CD4-positive, alpha-beta T cell treated with Interleukin-15 for 4 hours (primary cell): ENCODE results near the gene NLGN1.

ENCODE experiments used
- DNase-seq: peaks from one replicate; pipeline ENCODE4 v3.0.0-alpha.2; 2020; ENCODE audit warnings: low spot score

Gene NLGN1

GRCh38 chr3:173762501-173762900, 365.0 kb downstream of the NLGN1 start:
- DNase-seq: no peak

DNA sequence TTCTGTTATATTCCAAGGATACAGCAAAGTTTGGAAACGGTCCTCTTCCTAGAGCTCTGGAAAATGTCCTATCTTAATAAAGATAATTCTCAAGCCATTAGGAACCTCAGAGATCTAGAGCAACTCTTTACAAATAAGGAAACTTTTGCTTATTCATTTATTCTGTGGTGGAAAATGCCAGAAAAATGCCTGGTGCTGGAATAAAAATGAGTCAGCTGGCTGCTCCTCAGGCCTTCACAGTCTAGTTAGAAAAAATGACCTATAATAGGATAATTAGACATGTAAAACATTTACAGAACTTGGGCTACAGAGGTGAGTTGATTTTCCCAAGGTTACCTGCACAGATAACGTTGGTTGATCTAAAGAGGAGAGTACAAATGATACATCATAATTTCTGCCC, 372.5 kb downstream of the NLGN1 start:
- DNase-seq: no peak

DNA sequence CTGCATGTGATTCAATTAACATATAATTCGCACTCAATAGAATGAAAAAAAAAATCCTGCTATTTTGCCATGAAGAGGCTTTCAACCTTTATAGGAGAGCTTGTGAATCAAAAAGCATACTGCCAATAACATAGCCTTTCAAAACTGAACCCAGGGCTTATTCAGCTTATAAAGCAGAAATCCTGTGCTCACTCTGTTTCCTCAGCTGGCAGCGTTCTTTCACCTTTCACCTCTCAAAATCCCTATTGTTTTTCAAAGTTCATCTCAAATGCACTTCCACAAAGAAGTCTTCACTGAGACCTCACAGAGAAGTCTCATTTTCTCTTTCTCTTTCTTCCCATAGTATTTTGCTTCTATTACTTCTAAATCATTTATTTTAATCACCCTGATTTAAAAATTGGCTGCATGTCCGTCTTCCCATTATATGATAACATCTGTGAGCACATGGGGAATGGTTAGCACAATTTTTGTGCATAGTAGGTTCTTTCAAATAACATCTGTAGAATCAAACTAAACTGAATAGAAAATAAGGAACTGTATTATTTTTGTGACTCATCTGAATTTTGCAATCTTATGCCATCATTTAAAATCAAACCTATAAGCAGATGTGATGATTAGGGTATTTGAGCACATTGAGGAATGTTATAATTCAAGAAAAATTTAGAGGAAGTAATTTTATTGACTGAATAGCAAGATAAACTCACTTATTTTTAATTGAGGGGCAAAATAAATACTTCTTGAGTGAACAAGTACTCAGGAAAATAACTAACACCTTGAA, 373.4 kb downstream of the NLGN1 start:
- DNase-seq: no peak

DNA sequence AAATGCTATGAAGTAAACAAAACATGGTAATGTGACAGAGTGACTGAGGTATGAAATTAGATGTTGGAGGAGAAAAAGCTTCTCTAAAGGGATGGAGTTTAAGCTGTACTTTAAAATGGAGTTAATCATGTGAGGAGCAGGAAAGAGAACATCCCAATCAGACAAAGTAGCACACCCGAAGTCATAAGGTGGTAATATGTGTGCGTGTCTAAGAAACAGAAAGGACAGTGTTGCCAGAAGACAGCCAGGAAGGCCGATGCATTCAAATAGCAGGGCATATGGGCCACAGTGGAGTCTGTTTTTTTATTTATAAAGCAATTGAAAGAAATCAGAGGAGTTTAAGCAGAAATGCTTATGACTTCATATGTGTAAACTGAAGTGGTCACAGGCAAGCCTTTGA, 376.3 kb downstream of the NLGN1 start:
- no peak for DNase-seq

DNA sequence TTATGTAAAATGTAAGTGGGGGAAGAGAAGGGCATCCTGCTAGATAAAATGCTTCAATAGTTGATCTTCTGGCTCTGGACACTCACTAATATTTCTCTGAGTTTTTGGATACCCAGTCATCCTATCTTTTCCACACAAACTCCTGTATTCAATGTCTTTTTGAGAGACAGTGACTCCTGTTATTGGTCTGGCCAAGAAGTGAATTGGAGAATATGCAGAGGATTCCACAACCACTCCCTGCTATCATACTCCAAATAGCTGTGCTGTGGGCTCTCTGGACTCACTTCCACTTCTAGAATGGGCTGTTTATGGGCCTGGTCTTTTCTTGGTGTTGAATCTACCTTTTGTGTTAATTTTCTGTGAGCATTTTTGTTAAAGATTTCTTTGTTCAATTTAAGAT, 376.8 kb downstream of the NLGN1 start:
- no peak for DNase-seq

DNA sequence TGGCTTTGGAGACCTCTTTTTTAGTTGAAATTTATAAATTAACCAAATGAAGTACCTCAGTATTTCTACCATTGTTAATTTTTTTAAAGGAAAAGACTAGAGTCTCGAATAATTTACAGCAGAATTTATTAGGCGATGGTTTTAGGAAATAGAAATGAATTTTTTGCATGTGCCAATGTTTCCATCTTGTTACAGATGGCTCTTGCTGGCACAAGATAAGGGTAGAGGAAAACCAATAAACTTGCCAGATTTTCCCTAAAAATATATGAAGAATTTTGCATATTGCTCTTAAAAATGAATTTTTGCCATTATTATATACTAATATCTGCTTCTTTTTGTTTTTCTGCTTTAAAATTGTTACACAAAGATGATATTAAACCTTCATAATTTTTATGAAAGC, 380.7 kb downstream of the NLGN1 start:
- DNase-seq: no peak

DNA sequence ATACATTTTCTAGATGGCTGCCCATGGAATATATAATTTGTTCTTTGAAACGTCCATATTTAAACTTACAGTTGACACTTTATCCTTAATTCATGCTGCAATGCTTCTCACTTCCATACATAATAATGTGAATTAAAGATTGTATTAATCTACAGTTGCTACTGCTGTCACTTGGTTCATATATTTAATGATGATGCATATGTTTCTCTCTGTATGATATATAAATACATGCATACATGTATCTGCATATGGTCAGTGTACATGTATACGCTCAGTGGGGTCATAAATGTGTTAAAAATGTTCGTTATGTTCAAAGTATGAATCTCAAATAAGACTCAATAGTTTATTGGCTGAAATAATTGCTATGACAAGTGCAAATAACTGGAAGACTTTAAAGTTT, 382.5 kb downstream of the NLGN1 start:
- DNase-seq: no peak

DNA sequence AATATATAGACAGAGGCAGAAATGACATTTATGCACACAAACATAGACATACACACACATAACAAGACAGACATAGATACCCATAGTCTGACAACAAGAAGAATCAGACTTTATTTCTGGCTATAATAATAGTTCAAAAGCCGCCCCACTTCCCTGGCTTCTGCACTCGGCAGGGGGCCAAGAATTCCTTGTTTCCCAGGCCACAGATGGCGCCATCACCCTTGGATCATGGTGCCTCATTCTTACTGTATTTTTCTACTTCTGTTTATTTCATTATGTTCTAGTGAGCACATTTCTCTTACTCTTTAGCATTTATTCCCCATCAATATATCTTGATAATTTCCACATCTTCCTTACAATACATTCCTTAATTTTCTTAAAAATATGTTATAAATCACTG, 387.5 kb downstream of the NLGN1 start:
- DNase-seq: no peak

DNA sequence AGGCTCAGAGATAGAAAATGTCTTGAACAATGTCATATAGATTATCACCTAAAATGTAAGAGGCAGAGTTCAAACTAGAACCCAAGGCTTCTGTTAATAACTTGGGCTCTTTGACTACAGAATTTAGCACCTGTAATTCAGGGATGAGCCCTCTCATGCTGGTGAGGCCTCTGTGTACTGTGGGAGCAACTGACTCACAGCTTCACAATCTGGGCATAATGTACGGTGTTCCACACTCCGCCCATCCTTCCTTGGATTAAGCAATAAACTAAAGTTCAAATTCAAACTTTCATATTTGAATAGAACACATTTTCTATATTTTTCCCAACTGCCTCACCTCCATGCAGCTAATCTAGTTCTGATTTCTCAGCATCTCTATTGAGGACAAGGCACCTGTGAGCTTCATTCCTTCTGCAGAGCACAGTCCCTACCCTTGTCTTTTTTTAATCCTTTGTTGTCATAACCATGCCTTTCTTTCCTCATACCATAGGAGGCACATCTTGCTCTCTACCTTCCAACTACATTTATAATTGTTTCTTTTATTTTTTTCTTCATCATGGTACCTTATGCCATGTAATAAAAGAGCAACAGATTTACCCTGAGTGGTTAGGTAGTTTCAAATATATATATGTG, 392.1 kb downstream of the NLGN1 start:
- no peak for DNase-seq

- DNase-seq: no peak
Measured at GRCh38 chr3:173793963-173794362, 396.4 kb downstream of the NLGN1 start.

DNA sequence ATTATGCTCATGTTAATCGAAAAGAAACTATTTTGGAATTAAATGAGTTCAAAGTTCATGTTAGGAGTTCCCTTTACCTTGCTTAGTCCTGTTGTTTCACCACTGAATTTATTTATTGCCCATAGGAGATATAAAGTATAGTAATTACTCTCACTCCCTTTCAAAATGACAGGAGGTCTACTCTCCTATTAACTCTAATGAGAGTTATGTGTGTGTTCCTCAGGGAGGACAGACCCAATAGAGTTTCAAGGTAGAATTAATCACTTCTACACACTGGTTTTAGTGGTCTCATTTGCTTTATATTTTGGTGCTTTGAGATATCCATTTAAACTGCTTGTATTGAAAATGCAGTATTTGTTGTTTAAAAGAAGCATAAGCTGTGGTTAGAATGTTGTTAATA, 398.9 kb downstream of the NLGN1 start:
- DNase-seq: no peak

- no peak for DNase-seq
Measured at GRCh38 chr3:173796890-173797289, 399.3 kb downstream of the NLGN1 start.

DNA sequence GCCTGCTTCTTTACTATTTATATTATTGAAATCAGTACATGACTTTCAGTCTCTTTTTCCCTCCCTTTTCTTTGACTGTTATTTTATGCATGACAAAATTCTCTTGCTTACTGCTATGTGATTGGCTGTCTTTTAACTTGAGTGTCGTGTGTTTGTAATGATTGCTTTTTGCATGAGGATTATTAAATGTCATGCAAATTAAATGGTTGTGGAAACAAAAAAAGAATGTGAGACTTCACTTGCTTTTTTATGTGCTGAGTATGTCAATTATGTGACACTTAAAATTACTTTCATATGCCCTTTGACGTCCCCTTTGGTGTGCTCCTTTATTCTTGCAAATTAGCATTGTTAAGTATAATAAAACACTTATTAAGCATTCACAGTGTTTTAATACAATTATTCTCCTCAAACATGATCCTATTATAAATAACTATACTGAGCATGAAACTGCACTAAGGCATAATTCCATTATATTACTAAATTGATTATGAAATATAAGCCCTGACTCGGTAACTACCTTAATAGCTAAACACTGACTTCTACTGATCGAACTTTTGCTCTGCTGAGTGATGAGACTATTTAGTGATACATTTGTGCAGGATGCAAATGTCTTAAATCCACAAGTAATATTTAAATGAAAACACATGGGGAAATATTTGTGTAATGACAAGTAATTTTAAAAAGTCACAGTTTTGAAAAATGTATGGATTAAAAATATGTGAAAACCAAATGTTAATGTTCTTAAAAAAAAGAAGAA, 401.7 kb downstream of the NLGN1 start:
- no peak for DNase-seq

DNA sequence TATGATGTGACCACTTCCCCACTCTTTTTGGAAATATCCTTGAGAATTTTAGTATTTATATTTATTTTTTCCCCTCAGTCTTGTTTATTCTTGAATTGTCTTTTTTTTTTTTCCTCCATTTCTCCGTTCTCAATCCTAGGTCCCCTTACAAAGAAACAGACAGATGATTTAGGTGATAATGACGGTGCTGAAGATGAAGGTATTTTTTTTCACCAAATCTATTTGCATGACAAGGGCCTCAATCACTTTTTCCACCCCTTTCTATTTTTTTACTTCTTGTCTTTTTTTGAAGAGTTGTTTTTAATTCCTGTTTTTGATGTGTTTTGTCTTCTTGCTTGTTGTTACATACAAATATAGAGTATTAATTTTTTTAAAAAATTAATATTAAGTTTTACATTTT, 402.6 kb downstream of the NLGN1 start:
- no peak for DNase-seq

- no peak for DNase-seq
Measured at GRCh38 chr3:173814809-173815208, 417.3 kb downstream of the NLGN1 start.

- DNase-seq: no peak
Measured at GRCh38 chr3:173819368-173819767, 421.8 kb downstream of the NLGN1 start.

DNA sequence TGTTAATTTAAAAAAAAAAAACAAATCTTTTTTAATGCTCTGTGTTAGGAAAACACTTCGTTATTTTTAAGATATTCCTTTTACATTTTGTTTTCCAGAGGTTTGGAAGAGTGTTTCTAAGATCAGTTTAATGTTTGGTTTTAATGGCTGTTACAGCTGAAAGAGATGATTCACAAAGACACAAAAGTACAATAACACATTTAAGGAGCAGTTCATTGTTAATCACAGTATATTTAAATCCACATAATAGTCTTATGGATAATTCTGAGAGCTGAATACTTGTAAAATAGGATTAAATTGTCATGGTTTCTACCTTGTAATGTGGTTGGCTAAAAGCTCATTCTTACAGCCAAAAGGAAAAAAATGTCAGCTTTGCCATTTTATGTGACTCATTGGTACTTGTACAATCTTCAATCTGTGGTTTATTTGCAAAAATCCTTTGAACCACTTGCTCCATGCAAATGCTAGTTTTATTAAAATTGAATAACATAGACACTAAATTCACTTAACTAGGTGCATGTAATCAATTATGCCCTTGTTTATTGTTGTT, 426.4 kb downstream of the NLGN1 start:
- no peak for DNase-seq

DNA sequence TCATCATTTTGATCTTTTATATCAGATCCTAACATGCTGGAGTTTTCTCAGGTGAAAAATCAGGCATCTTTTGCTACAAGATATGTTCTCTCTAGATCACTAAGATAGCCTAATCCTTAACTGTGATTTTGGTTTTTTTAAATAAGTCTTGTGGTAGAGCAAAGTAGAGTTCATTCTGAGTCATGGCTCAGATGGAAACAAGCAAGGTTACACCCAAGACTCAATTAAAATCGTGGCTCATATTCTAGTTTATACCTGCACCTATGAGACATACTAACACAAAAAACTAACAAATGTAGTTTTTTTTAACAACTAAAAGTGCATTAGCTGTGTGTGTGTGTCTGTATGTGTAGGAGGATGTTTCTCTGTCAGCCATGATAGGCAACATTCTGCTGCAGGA, 428.2 kb downstream of the NLGN1 start:
- no peak for DNase-seq

DNA sequence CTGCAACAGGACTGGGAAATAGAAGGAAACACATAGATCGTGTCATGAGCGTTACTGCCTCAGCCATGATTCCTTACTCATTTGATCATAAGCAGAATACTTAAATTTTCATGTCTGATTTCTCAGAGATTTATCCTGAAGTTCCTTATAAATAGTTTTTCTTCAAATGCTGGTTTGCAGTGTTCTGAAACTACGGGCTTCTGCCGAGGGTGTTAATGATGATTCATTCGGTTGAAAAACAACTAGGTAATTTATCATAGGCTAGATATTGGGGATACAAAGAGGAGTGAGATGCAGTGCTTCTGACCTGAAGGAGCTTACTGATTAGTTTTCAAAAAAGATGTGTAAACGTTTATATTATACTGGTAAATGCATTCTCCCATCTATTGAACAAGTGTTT, 428.9 kb downstream of the NLGN1 start:
- no peak for DNase-seq

GRCh38 chr3:173826901-173827609, 429.5 kb downstream of the NLGN1 start:
- DNase-seq: no peak

GRCh38 chr3:173838644-173839043, 441.1 kb downstream of the NLGN1 start:
- DNase-seq: no peak

GRCh38 chr3:173839859-173840258, 442.3 kb downstream of the NLGN1 start:
- no peak for DNase-seq
